Trophoblast cell (in vitro differentiated cells and primary cell): Measurements from ENCODE around the gene RETREG1.

Experiments
- DNase-seq, 2 donors: peaks; one replicate each; pipeline ENCODE4 v3.0.0-alpha.2; 2016
- H2AFZ ChIP-seq: 2 replicates; pipeline ENCODE4 v1.6.1; 2013; ENCODE audit warnings: low read length, moderate library complexity, mild to moderate bottlenecking; ENCODE audit not compliant: insufficient read depth, poor library complexity
- H2AK5ac ChIP-seq: 2 replicates; pipeline ENCODE4 v1.6.1; 2013; ENCODE audit warnings: mild to moderate bottlenecking, low read length
- H2BK120ac ChIP-seq: 2 replicates; pipeline ENCODE4 v1.6.1; 2013; ENCODE audit warnings: low read length, mild to moderate bottlenecking, moderate library complexity; ENCODE audit not compliant: insufficient read depth, poor library complexity
- H2BK12ac ChIP-seq: 2 replicates; pipeline ENCODE4 v1.6.1; 2013; ENCODE audit warnings: mild to moderate bottlenecking, low read length, moderate library complexity
- H2BK5ac ChIP-seq: 2 replicates; pipeline ENCODE4 v1.6.1; 2013; ENCODE audit warnings: low read length, low read depth, moderate library complexity, mild to moderate bottlenecking; ENCODE audit not compliant: poor library complexity
- H3K14ac ChIP-seq: 2 replicates; pipeline ENCODE4 v1.6.1; 2013; ENCODE audit warnings: mild to moderate bottlenecking, low read length
- H3K18ac ChIP-seq: 2 replicates; pipeline ENCODE4 v1.6.1; 2013; ENCODE audit warnings: mild to moderate bottlenecking, low read length
- H3K23ac ChIP-seq: 2 replicates; pipeline ENCODE4 v1.6.1; 2013; ENCODE audit warnings: low read length
- H3K27ac ChIP-seq: 2 replicates; pipeline ENCODE4 v1.5.1; 2013; ENCODE audit warnings: low read depth, mild to moderate bottlenecking, inconsistent platforms, low read length, moderate library complexity
- H3K27me3 ChIP-seq: 2 replicates; pipeline ENCODE4 v1.6.1; 2013; ENCODE audit warnings: inconsistent platforms, mild to moderate bottlenecking, low read length, moderate library complexity; ENCODE audit not compliant: insufficient read depth
- H3K36me3 ChIP-seq, 2 experiments: 1 replicate in 1 of 2; 2 replicates in 1 of 2; pipeline ENCODE4 v1.6.1; 2013; ENCODE audit warnings: low read length in 2 of 2, mild to moderate bottlenecking in 2 of 2, moderate library complexity in 1 of 2; ENCODE audit not compliant: insufficient read depth in 2 of 2, control insufficient read depth in 1 of 2
- H3K4ac ChIP-seq: 2 replicates; pipeline ENCODE4 v1.6.1; 2013; ENCODE audit warnings: low read depth, mild to moderate bottlenecking, low read length, moderate library complexity
- H3K4me1 ChIP-seq, 2 experiments: 1 replicate in 1 of 2; 2 replicates in 1 of 2; pipeline ENCODE4 v1.6.1; 2013; ENCODE audit warnings: low read length in 2 of 2, mild to moderate bottlenecking in 2 of 2, moderate library complexity in 1 of 2; ENCODE audit not compliant: insufficient read depth in 2 of 2, control insufficient read depth in 1 of 2
- H3K4me2 ChIP-seq: 2 replicates; pipeline ENCODE4 v1.6.1; 2013; ENCODE audit warnings: inconsistent platforms, mild to moderate bottlenecking, low read length, moderate library complexity
- H3K4me3 ChIP-seq: 2 replicates; pipeline ENCODE4 v1.5.1; 2013; ENCODE audit warnings: mild to moderate bottlenecking, low read depth, low read length, inconsistent platforms
- H3K79me1 ChIP-seq: one replicate; pipeline ENCODE4 v1.6.1; 2013; ENCODE audit warnings: low read length
- H3K79me2 ChIP-seq: 2 replicates; pipeline ENCODE4 v1.6.1; 2013; ENCODE audit warnings: low read length, mild to moderate bottlenecking; ENCODE audit not compliant: control insufficient read depth, insufficient read depth, poor library complexity
- H3K9ac ChIP-seq: 2 replicates; pipeline ENCODE4 v1.6.1; 2013; ENCODE audit warnings: mild to moderate bottlenecking, low read length
- H3K9me3 ChIP-seq: 2 replicates; pipeline ENCODE4 v1.6.1; 2013; ENCODE audit warnings: low read depth, mild to moderate bottlenecking, control low read depth, inconsistent platforms, low read length; ENCODE audit not compliant: insufficient read depth
- H4K12ac ChIP-seq: 2 replicates; pipeline ENCODE4 v1.6.1; 2013; ENCODE audit warnings: low read depth, mild to moderate bottlenecking, low read length, moderate library complexity
- H4K8ac ChIP-seq: 2 replicates; pipeline ENCODE4 v1.6.1; 2013; ENCODE audit warnings: low read depth, mild to moderate bottlenecking, low read length, moderate library complexity
- H4K91ac ChIP-seq: one replicate; pipeline ENCODE4 v1.6.1; 2013; ENCODE audit warnings: low read depth, mild to moderate bottlenecking, low read length, moderate library complexity
- WGBS: extraction: QIAGEN DNeasy Blood & Tissue Kit; methylation state at CpG from one replicate; pipeline ENCODE4 v1.1.7; 2013; ENCODE audit warnings: missing lambda C conversion rate; ENCODE audit not compliant: insufficient read length, insufficient coverage; ENCODE audit errors: extremely low coverage; 5-methylcytosine and 5-hydroxymethylcytosine counted together

Gene RETREG1

DNA sequence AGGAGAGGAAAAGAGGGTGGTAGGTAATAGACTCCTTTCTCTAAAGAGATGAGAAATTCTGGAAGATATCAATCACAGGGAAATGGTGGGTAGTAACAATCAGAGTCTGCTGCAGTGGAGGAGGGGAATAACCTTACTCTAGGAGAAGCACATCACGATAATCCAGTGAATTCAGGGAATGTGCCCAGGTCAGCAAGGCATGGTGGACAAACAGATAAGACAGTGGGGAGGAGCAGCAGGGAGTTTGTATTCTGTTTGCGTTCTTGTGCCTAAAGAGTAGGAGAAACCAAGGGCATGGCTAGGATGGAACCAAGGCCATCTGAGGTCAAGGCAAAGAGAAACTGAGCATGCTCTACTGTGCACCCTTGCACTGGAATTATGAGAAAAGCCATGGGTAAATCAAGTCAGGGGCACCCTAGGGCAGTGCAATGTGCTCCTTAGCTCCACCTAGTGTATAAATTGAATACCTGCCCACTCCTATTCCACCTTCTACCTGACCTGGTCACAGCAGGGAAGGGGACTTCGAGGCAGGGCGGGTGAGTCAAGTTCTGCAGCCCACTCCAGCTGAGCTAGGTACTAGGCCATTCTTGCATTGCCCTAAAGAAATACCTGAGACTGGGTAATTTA, 31.6 kb downstream of the RETREG1 start:
- no peaks in the 10 kb centered on the region for H3K27me3 ChIP-seq
- H2BK5ac ChIP-seq, result no peak overlapping the region
- peaks cover 0 to 2% of the 10 kb centered on the region in 2 experiments for H3K4me1 ChIP-seq
- no peak overlapping the region for H3K9ac ChIP-seq
- no peak overlapping the region for H2BK12ac ChIP-seq
- no CpG with 5 or more reads among the region's 4 CpGs for WGBS
- H3K27ac ChIP-seq, result no peak overlapping the region
- no peak overlapping the region for H3K14ac ChIP-seq
- no peaks in the 10 kb centered on the region for H3K36me3 ChIP-seq
- H3K4ac ChIP-seq, result no peak overlapping the region
- H3K9me3 ChIP-seq, result peaks cover 1% of the 10 kb centered on the region
- no peak overlapping the region for H2AK5ac ChIP-seq
- no peak overlapping the region for H2AFZ ChIP-seq
- H3K4me2 ChIP-seq, result no peak overlapping the region
- H3K79me1 ChIP-seq, result no peaks in the 10 kb centered on the region
- H2BK120ac ChIP-seq, result no peak overlapping the region
- DNase-seq, result peak in 1 of 2 donors; percentile 73
- no peak overlapping the region for H4K91ac ChIP-seq
- H3K4me3 ChIP-seq, result no peak overlapping the region
- H3K18ac ChIP-seq, result no peak overlapping the region
- no peaks in the 10 kb centered on the region for H3K79me2 ChIP-seq
- no peak overlapping the region for H4K12ac ChIP-seq
- no peak overlapping the region for H3K23ac ChIP-seq
- no peak overlapping the region for H4K8ac ChIP-seq

GRCh38 chr5:16582081-16582480, 34.7 kb downstream of the RETREG1 start:
- whole genome bisulfite sequencing, result no CpG with 5 or more reads among the region's 4 CpGs
- no peak overlapping the region for H2BK120ac ChIP-seq
- H3K36me3 ChIP-seq, result no peaks in the 10 kb centered on the region
- no peak overlapping the region for H3K9ac ChIP-seq
- no peak overlapping the region for H3K18ac ChIP-seq
- H4K91ac ChIP-seq, result no peak overlapping the region
- H3K27ac ChIP-seq, result no peak overlapping the region
- no peak overlapping the region for H4K8ac ChIP-seq
- H3K79me2 ChIP-seq, result no peaks in the 10 kb centered on the region
- no peak overlapping the region for H3K4me3 ChIP-seq
- H3K23ac ChIP-seq, result no peak overlapping the region
- no peak overlapping the region for H2BK12ac ChIP-seq
- no peak overlapping the region for H2AK5ac ChIP-seq
- DNase-seq, result no peak
- H2BK5ac ChIP-seq, result no peak overlapping the region
- no peak overlapping the region for H2AFZ ChIP-seq
- no peak overlapping the region for H3K14ac ChIP-seq
- no peak overlapping the region for H3K4me2 ChIP-seq
- no peak overlapping the region for H4K12ac ChIP-seq
- no peaks in the 10 kb centered on the region for H3K9me3 ChIP-seq
- H3K4me1 ChIP-seq, result peaks cover 0 to 2% of the 10 kb centered on the region in 2 experiments
- no peak overlapping the region for H3K4ac ChIP-seq
- no peaks in the 10 kb centered on the region for H3K27me3 ChIP-seq
- H3K79me1 ChIP-seq, result no peaks in the 10 kb centered on the region

GRCh38 chr5:16580382-16580781, 36.4 kb downstream of the RETREG1 start:
- no peaks in the 10 kb centered on the region for H3K79me1 ChIP-seq
- WGBS, result no CpG with 5 or more reads among the region's 6 CpGs
- no peak for DNase-seq
- H4K91ac ChIP-seq, result no peak overlapping the region
- H2AFZ ChIP-seq, result no peak overlapping the region
- H3K4ac ChIP-seq, result no peak overlapping the region
- H3K14ac ChIP-seq, result no peak overlapping the region
- no peaks in the 10 kb centered on the region for H3K9me3 ChIP-seq
- H3K79me2 ChIP-seq, result no peaks in the 10 kb centered on the region
- no peak overlapping the region for H3K4me3 ChIP-seq
- H2BK120ac ChIP-seq, result no peak overlapping the region
- peaks cover 0 to 2% of the 10 kb centered on the region in 2 experiments for H3K4me1 ChIP-seq
- no peak overlapping the region for H3K9ac ChIP-seq
- H3K23ac ChIP-seq, result no peak overlapping the region
- no peak overlapping the region for H2BK12ac ChIP-seq
- H3K36me3 ChIP-seq, result no peaks in the 10 kb centered on the region
- H3K27me3 ChIP-seq, result no peaks in the 10 kb centered on the region
- H3K27ac ChIP-seq, result no peak overlapping the region
- no peak overlapping the region for H4K12ac ChIP-seq
- H3K18ac ChIP-seq, result no peak overlapping the region
- H2AK5ac ChIP-seq, result no peak overlapping the region
- H4K8ac ChIP-seq, result no peak overlapping the region
- H2BK5ac ChIP-seq, result no peak overlapping the region
- no peak overlapping the region for H3K4me2 ChIP-seq

GRCh38 chr5:16579142-16579847, 37.5 kb downstream of the RETREG1 start:
- Histone ChIP-seq H3K4me2 (no peak overlapping the region), H4K91ac (no peak overlapping the region), H3K27ac (no peak overlapping the region), H3K79me2 (no peaks in the 10 kb centered on the region), H3K36me3 (no peaks in the 10 kb centered on the region), H2BK120ac (no peak overlapping the region), H3K9me3 (no peaks in the 10 kb centered on the region), H2AFZ (no peak overlapping the region), H3K14ac (no peak overlapping the region), H2AK5ac (no peak overlapping the region), H4K8ac (no peak overlapping the region), H3K4me1 (no peaks in the 10 kb centered on the region), H2BK5ac (no peak overlapping the region), H2BK12ac (no peak overlapping the region), H3K27me3 (no peaks in the 10 kb centered on the region), H3K18ac (no peak overlapping the region), H4K12ac (no peak overlapping the region), H3K79me1 (no peaks in the 10 kb centered on the region), H3K23ac (no peak overlapping the region), H3K4me3 (no peak overlapping the region), H3K4ac (no peak overlapping the region), H3K9ac (no peak overlapping the region)
- WGBS, result no CpG with 5 or more reads among the region's 6 CpGs
- DNase-seq, result no peak
